Sigmoid colon (tissue), 7 donors: ENCODE results near the gene ANO2. TPM values are rescaled to one million over a fixed set of nuclear protein-coding genes. Genes with fewer than 3 reads are reported as not detected.

ENCODE experiments used
- DNase-seq: peaks from one replicate; pipeline ENCODE4 v3.0.0-alpha.2; 2019
- H3K27ac ChIP-seq, 4 donors: fragments of 200-600 bp; sonication (generic); one replicate each; pipeline ENCODE4 v1.5.1; 2016 to 2019; ENCODE audit warnings: mild to moderate bottlenecking in 1 of 4
- H3K27me3 ChIP-seq, 3 donors: fragments of 200-600 bp; sonication (generic); one replicate each; pipeline ENCODE4 v1.5.1; 2019; ENCODE audit warnings: mild to moderate bottlenecking in 1 of 3
- H3K36me3 ChIP-seq, 4 donors: fragments of 200-600 bp; sonication (generic); one replicate each; pipeline ENCODE4 v1.5.1; 2016 to 2019
- H3K4me1 ChIP-seq, 4 donors: fragments of 200-600 bp; sonication (generic); one replicate each; pipeline ENCODE4 v1.5.1; 2017 to 2019
- H3K4me3 ChIP-seq, 4 donors: fragments of 200-600 bp; sonication (generic); one replicate each; pipeline ENCODE4 v1.5.1; 2017 to 2019; ENCODE audit warnings: mild to moderate bottlenecking in 2 of 4, moderate library complexity in 1 of 4
- H3K9me3 ChIP-seq, 4 donors: fragments of 200-600 bp in 3 of 4; sonication (generic) in 3 of 4; one replicate each; pipeline versions ENCODE4 v1.5.1 to v1.6.1; 2013 to 2019
- EP300 ChIP-seq, 4 donors: sonication (generic); formaldehyde crosslinking; IDR thresholded peaks; one replicate each; pipeline ENCODE4 v1.6.1; 2017; ENCODE audit warnings: antibody characterized with exemption in 4 of 4
- POLR2A ChIP-seq, 2 donors: fragments of 450-650 bp; IDR thresholded peaks; one replicate each; pipeline ENCODE4 v1.6.1; 2016; ENCODE audit warnings: antibody characterized with exemption in 2 of 2, mild to moderate bottlenecking in 2 of 2, moderate library complexity in 2 of 2
- POLR2AphosphoS5 ChIP-seq, 4 donors: sonication (generic); formaldehyde crosslinking; IDR thresholded peaks; one replicate each; pipeline ENCODE4 v1.6.1; 2017; ENCODE audit warnings: antibody characterized with exemption in 4 of 4
- WGBS, 2 donors: extraction: QIAGEN DNeasy Blood & Tissue Kit; methylation state at CpG; one replicate each; pipeline ENCODE4 v1.1.7; 2013; 5-methylcytosine and 5-hydroxymethylcytosine counted together
- intact Hi-C: fragments of 100-400 bp; cut with DNase I; formaldehyde crosslinking; loops from one replicate; pipeline ENCODE4 v1.15.1; 2023
- polyA plus RNA-seq, 3 donors: library from polyadenylated mRNA; stranded (reverse); fragments of 200-250 nt; gene quantifications; one replicate each; pipeline ENCODE4 v1.2.3, GENCODE V29; 2013
- total RNA-seq, 4 donors: library from RNA; depleted of rRNA; stranded (reverse); fragments of >200 nt; gene quantifications; one replicate each; pipeline ENCODE4 v1.1.0, GENCODE V29; 2016
- TF ChIP-seq, protein P1 (sequence below), 4 experiments: fragments of 450-650 bp in 3 of 4; fragments of 200-600 bp in 1 of 4; IDR thresholded peaks; one replicate each; pipeline ENCODE4 v1.5.1; 2016 to 2019; ENCODE audit warnings: antibody characterized with exemption in 4 of 4, mild to moderate bottlenecking in 3 of 4, moderate library complexity in 2 of 4
- donor health status: healthy with polysubstance abuse.
- donor health status: Bipolar disorder and iron deficiency.
- donor health status: healthy.

Gene ANO2
- total and polyA plus RNA-seq, 7 donors, result 0.46 to 4.3 (median 1.8) TPM; not detected in 1

DNA sequence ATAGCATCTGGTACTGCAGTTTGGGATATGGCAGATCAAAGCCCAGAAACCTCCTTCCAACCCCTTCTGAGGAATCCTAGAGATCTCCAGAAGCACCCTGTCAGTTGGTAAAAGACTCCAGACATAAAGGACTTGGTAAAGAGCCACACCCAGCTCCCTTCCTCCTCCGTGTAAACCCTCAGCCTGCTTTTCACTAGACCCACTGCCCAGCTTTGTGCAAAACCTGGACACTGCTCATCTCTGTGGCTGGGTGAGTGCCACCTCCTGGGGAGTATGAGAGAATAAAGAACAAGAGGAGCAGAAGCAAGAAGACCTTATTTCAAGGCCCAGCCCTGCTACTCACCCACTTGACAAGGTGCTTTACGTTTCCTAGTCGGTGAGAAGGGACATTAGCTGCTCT lies 33.0 kb downstream of the ANO2 start:
- intact Hi-C loops, result no loop called here
- no peak overlapping the region for H3K27ac ChIP-seq
- H3K9me3 ChIP-seq, result no peaks in the 10 kb centered on the region
- H3K4me3 ChIP-seq, result no peak overlapping the region
- H3K27me3 ChIP-seq, result peaks cover 0 to 3% (median 0%) of the 10 kb centered on the region in 3 donors
- no peaks in the 10 kb centered on the region for H3K36me3 ChIP-seq
- DNase-seq, result no peak
- TF ChIP-seq, protein P1, sequence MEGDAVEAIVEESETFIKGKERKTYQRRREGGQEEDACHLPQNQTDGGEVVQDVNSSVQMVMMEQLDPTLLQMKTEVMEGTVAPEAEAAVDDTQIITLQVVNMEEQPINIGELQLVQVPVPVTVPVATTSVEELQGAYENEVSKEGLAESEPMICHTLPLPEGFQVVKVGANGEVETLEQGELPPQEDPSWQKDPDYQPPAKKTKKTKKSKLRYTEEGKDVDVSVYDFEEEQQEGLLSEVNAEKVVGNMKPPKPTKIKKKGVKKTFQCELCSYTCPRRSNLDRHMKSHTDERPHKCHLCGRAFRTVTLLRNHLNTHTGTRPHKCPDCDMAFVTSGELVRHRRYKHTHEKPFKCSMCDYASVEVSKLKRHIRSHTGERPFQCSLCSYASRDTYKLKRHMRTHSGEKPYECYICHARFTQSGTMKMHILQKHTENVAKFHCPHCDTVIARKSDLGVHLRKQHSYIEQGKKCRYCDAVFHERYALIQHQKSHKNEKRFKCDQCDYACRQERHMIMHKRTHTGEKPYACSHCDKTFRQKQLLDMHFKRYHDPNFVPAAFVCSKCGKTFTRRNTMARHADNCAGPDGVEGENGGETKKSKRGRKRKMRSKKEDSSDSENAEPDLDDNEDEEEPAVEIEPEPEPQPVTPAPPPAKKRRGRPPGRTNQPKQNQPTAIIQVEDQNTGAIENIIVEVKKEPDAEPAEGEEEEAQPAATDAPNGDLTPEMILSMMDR (IDR thresholded peaks at IDR 0.05), result no peak
- no peak for TF ChIP-seq POLR2AphosphoS5 (IDR thresholded peaks at IDR 0.05)
- no peak for TF ChIP-seq EP300 (IDR thresholded peaks at IDR 0.05)
- no peak for TF ChIP-seq POLR2A (IDR thresholded peaks at IDR 0.05)
- WGBS, 2 donors, result 55 to 64% methylated on average over 3 of the region's 3 CpGs
- H3K4me1 ChIP-seq, result no peaks in the 10 kb centered on the region

DNA sequence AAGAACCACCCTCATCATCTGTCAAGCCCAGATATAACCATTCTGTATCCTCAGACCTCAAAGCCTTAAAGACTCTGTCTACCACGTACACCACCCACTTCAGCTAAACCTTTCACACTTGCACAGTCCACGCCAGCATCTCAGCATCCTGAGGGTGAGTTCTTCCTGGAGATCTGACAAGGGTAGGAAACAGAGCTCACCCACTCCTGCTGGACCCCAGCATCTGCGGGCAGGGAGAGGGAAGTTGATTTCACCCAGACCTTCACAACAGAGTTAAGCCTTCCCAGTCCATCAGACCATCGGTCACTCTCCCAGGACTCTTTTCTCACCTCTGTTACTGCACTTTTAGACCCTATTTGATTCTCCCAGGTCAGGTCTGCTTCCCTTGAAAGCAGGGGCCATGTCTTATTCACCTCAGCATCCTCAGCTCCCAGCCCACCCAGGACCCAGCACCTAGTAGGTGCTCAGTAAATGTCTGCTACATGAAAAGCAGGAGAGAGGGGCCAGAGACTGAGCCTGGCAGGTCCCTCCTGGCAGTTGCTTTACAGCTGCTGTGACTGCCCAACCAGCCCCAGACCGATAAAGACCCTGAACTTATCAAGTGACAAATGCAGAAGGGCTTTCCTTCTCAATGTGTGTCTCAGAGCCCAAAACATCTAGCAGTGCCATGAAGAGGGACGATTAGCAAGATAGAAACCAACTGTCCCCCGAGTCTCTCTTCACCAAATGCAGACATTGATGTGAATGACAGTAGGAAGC lies 34.1 kb downstream of the ANO2 start:
- no peak for DNase-seq
- TF ChIP-seq, protein P1 (IDR thresholded peaks at IDR 0.05), result no peak
- TF ChIP-seq EP300 (IDR thresholded peaks at IDR 0.05) (no peak), POLR2AphosphoS5 (IDR thresholded peaks at IDR 0.05) (no peak), POLR2A (IDR thresholded peaks at IDR 0.05) (no peak)
- intact Hi-C loops, result no loop called here
- no peaks in the 10 kb centered on the region for H3K36me3 ChIP-seq
- no peak overlapping the region for H3K27ac ChIP-seq
- H3K4me3 ChIP-seq, result no peak overlapping the region
- 82 to 85% methylated on average over 7 of the region's 7 CpGs for WGBS, 2 donors
- H3K27me3 ChIP-seq, result peaks cover 0 to 3% (median 0%) of the 10 kb centered on the region in 3 donors
- H3K4me1 ChIP-seq, result no peaks in the 10 kb centered on the region
- no peaks in the 10 kb centered on the region for H3K9me3 ChIP-seq

DNA sequence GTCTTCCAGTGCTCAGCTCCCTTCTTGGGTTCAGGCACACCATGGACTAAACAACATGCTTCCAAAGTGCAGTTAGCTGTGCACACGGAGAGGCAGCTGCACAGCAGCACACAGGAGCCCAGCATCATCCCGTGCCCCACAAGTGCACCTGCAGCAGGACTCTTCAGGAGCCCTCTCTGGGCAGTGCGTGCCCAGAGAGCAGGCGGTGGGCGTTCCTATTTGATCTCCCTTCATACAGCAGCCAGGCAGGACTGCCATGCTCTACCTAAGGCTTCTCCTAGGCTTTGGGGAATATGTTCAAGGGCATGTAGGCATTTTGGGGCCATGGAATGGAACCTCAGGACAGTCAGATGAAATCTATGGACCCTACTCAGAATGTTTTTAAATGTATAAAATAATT lies 35.5 kb downstream of the ANO2 start:
- 77 to 89% methylated on average over 5 of the region's 5 CpGs for WGBS, 2 donors
- DNase-seq, result no peak
- TF ChIP-seq POLR2A (IDR thresholded peaks at IDR 0.05) (no peak), POLR2AphosphoS5 (IDR thresholded peaks at IDR 0.05) (no peak), EP300 (IDR thresholded peaks at IDR 0.05) (no peak)
- TF ChIP-seq, protein P1 (IDR thresholded peaks at IDR 0.05), result no peak

DNA sequence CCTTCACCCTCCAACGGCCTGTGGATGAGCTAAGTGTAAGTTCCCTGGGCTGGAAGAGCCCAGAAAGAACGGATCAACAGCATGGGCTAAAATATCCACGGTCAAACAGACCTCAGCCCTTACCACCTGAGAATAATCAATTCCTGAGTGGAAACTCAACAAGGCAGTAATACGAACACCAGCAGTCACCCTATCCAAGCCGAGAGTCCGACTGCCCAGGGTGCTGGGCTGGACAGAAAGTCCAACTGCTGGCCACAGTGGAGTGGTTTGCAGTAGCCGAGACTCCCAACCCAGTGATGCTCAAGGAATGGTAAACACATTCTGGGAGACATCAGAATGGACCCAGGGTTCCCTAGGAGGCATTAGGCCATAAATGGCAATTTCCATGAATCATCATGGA lies 36.8 kb downstream of the ANO2 start:
- 83% methylated on average over 7 of the region's 7 CpGs for WGBS, 2 donors
- intact Hi-C loops, result no loop called here
- H3K36me3 ChIP-seq, result no peaks in the 10 kb centered on the region
- no peaks in the 10 kb centered on the region for H3K4me1 ChIP-seq
- TF ChIP-seq POLR2AphosphoS5 (IDR thresholded peaks at IDR 0.05), result no peak
- no peak for TF ChIP-seq EP300 (IDR thresholded peaks at IDR 0.05)
- TF ChIP-seq, protein P1 (IDR thresholded peaks at IDR 0.05), result no peak
- no peak for TF ChIP-seq POLR2A (IDR thresholded peaks at IDR 0.05)
- H3K27ac ChIP-seq, result no peak overlapping the region
- peaks cover 0 to 3% (median 0%) of the 10 kb centered on the region in 3 donors for H3K27me3 ChIP-seq
- DNase-seq, result no peak
- H3K4me3 ChIP-seq, result no peak overlapping the region
- H3K9me3 ChIP-seq, result no peaks in the 10 kb centered on the region

More for the DNA sequence above, 35.5 kb downstream of the ANO2 start:
- Histone ChIP-seq H3K9me3 (no peaks in the 10 kb centered on the region), H3K4me1 (no peaks in the 10 kb centered on the region), H3K36me3 (no peaks in the 10 kb centered on the region), H3K4me3 (no peak overlapping the region), H3K27me3 (peaks cover 0 to 3% (median 0%) of the 10 kb centered on the region in 3 donors), H3K27ac (no peak overlapping the region)
- intact Hi-C loops, result no loop called here
